GM19463 (cell line): ENCODE data around the gene LAS1L.
"Not testable (repeated sequence)": the region's sequence is repeated elsewhere in the genome, so short reads cannot be mapped to it uniquely, and the experiment has no call there.

ENCODE experiments used
- ATAC-seq: cut with Tn5 transposase; IDR thresholded peaks from one replicate; pipeline ENCODE4 v1.9.1; 2021; ENCODE audit warnings: mild to moderate bottlenecking, moderate library complexity; ENCODE audit not compliant: unreplicated experiment

The LAS1L gene

GRCh38 chrX:65518980-65519379, 15.6 kb downstream of the LAS1L start:
- not testable (repeated sequence) for ATAC-seq

DNA sequence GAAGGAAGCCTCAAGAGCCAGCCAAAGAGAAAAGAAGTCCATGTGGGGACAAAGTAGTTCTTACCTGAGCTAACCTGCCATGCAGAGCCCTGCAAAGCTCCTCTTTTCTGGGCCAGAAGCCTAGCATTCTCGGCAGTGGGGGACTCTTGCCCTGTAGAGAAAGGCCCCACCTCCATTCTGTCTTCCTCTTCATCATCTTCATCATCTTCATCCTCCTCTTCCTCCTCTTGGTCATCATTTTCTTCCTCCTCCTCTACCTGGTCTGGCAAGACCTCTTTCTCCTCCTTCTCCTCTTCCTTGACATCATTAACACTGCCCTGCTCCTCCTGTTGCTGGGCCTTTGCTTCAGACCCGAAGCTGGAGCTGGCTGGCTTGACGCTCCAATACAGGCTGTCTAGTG, 16.7 kb downstream of the LAS1L start:
- no peak for ATAC-seq

- ATAC-seq: no peak
These were observed 17.8 kb downstream of the LAS1L start for GRCh38 chrX:65516756-65517155.

DNA sequence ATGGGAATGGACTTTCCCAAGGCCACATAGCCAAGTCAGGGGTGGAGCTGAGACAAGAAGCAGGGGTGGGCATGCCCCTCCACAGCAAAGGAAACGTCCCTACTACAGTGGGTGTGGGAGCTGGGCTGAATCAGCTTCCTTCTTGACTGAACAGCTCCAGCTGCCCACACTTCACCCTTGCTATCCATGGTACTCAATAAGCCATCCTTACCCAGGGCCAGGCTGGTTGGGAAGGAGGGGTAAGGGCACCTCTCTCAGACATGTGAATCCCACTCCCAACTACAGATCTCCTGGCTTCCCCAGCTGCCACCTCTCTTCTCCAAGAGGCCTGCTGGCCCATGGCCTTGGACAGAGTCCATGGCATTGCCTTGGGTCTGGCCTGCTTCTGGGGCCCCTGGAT, 21.0 kb downstream of the LAS1L start:
- ATAC-seq: no peak

GRCh38 chrX:65509400-65509799, 25.2 kb downstream of the LAS1L start:
- no peak for ATAC-seq

DNA sequence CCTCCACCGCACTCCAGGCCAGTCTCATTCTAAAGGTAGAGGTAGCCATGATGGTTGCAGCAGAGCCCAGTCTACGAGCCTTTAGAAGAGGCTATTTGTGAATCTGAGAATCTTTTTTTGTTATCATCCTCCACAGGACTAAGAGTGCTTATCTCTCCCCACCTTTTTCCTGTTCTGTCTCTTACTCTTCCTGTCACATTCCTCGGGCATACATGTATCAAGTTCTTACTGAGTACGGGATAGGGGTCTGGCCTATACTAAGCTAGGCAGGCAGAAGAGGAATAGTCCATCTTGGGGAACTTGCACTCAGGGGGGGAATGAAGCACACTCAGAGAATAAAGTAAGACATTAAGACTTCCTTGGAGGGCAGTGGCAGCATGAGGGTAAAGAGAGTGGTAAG, 25.7 kb downstream of the LAS1L start:
- ATAC-seq: no peak

DNA sequence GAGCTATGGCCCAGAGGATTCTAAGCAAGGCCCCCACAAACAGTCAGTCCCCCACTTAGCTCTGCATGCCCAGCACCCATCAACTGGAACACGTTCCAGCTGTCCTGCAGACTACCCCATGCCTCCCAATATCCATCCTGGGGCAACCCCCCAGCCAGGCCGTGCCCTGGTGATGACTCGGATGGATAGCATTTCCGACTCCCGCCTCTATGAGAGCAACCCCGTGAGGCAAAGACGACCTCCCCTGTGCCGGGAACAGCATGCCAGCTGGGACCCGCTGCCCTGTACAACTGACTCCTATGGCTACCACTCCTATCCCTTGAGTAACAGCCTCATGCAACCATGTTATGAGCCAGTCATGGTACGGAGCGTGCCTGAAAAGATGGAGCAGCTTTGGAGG, 32.0 kb downstream of the LAS1L start:
- ATAC-seq: no peak

- no peak for ATAC-seq
These were observed 41.2 kb downstream of the LAS1L start for GRCh38 chrX:65493431-65493830.

DNA sequence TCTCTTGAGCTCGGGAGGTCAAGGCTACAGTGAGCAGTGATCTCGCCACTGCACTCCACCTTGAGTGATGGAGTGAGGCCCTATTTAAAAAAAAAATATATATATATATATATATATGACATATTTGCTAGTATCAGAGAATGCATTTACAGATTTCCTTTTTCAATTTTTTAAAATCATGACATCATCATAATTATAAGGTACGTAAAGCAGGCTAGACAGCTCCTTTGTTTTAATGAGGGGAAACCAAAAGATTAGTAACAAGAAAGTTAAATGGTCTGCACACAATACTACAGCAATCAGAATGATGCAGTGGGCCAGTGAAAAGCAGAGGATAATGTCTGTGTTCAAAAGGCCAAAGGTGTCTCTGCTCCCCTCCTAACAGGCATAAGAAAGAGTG, 43.0 kb downstream of the LAS1L start:
- ATAC-seq: no peak

GRCh38 chrX:65488495-65488894, 46.1 kb downstream of the LAS1L start:
- ATAC-seq: no peak

- no peak for ATAC-seq
These were observed 53.6 kb downstream of the LAS1L start for GRCh38 chrX:65480960-65481359.

GRCh38 chrX:65479102-65479501, 55.5 kb downstream of the LAS1L start:
- ATAC-seq: not testable (repeated sequence)

- ATAC-seq: no peak
These were observed 58.0 kb downstream of the LAS1L start for GRCh38 chrX:65476564-65476963.

- ATAC-seq: no peak
These were observed 71.0 kb downstream of the LAS1L start for GRCh38 chrX:65463550-65463949.
